Measurements from ENCODE around the gene EZR.
A peak's percentile ranks its signal among the peaks of the same experiment; 100 is the strongest.

Gene EZR

GRCh38 chr6:158816329-158816728, 2.8 kb downstream of the EZR start:
- H3K27ac ChIP-seq: peak overlapping the region; percentile 95
- no peaks in the 10 kb centered on the region for H3K27me3 ChIP-seq (ENCODE audit: control insufficient read depth, insufficient read depth, low read length)
- H3K9ac ChIP-seq: peak overlapping the region; percentile 4
- peaks cover 36% of the 10 kb centered on the region for H3K4me1 ChIP-seq
- no peak overlapping the region for H2AFZ ChIP-seq
- peak overlapping the region; percentile 89 for H3K4me2 ChIP-seq (ENCODE audit: low read length)
- H3K4me3 ChIP-seq (ENCODE audit: low read depth, low read length): peak overlapping the region; percentile 95
- peaks cover 3% of the 10 kb centered on the region for H3K36me3 ChIP-seq (ENCODE audit: control insufficient read depth, insufficient read depth, low read length)
- TF ChIP-seq, protein P1, sequence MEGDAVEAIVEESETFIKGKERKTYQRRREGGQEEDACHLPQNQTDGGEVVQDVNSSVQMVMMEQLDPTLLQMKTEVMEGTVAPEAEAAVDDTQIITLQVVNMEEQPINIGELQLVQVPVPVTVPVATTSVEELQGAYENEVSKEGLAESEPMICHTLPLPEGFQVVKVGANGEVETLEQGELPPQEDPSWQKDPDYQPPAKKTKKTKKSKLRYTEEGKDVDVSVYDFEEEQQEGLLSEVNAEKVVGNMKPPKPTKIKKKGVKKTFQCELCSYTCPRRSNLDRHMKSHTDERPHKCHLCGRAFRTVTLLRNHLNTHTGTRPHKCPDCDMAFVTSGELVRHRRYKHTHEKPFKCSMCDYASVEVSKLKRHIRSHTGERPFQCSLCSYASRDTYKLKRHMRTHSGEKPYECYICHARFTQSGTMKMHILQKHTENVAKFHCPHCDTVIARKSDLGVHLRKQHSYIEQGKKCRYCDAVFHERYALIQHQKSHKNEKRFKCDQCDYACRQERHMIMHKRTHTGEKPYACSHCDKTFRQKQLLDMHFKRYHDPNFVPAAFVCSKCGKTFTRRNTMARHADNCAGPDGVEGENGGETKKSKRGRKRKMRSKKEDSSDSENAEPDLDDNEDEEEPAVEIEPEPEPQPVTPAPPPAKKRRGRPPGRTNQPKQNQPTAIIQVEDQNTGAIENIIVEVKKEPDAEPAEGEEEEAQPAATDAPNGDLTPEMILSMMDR (IDR thresholded peaks at IDR 0.05): no peak
- no peaks in the 10 kb centered on the region for H3K9me3 ChIP-seq (ENCODE audit: control insufficient read depth, low read length)
- H3K79me2 ChIP-seq: peaks cover 60% of the 10 kb centered on the region

GRCh38 chr6:158815907-158816306, 3.3 kb downstream of the EZR start:
- TF ChIP-seq, protein P1 (IDR thresholded peaks at IDR 0.05): no peak
- H3K27ac ChIP-seq: peak overlapping the region; percentile 95
- peaks cover 61% of the 10 kb centered on the region for H3K79me2 ChIP-seq
- H3K9me3 ChIP-seq (ENCODE audit: control insufficient read depth, low read length): no peaks in the 10 kb centered on the region
- peak overlapping the region; percentile 95 for H3K4me3 ChIP-seq (ENCODE audit: low read depth, low read length)
- H2AFZ ChIP-seq: no peak overlapping the region
- H3K4me1 ChIP-seq: peaks cover 39% of the 10 kb centered on the region
- H3K27me3 ChIP-seq (ENCODE audit: control insufficient read depth, insufficient read depth, low read length): no peaks in the 10 kb centered on the region
- H3K4me2 ChIP-seq (ENCODE audit: low read length): peak overlapping the region; percentile 89
- peaks cover 3% of the 10 kb centered on the region for H3K36me3 ChIP-seq (ENCODE audit: control insufficient read depth, insufficient read depth, low read length)
- H3K9ac ChIP-seq: peak overlapping the region; percentile 4

DNA sequence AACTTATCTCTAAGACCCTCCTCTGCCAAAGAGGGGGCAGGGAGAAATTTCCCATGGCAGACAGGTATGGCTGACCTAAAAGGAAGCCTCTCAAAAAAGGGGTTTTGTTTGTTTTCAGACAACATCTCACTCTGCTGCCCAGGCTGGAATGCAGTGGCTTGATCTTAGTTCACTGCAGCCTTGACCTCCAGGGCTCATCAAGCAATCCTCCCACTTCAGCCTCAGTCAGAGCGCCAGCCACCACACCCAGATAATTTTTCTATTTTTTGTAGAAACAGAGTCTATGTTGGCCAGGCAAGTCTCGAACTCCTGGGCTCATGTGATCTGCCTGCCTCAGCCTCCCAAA, 3.8 kb downstream of the EZR start:
- Histone ChIP-seq H3K27me3 (ENCODE audit: control insufficient read depth, insufficient read depth, low read length) (no peaks in the 10 kb centered on the region), H3K36me3 (ENCODE audit: control insufficient read depth, insufficient read depth, low read length) (peaks cover 3% of the 10 kb centered on the region), H3K9me3 (ENCODE audit: control insufficient read depth, low read length) (no peaks in the 10 kb centered on the region), H3K4me2 (ENCODE audit: low read length) (peak overlapping the region; percentile 89), H2AFZ (no peak overlapping the region), H3K79me2 (peaks cover 67% of the 10 kb centered on the region), H3K27ac (peak overlapping the region; percentile 95), H3K4me1 (peaks cover 44% of the 10 kb centered on the region), H3K9ac (peak overlapping the region; percentile 23), H3K4me3 (ENCODE audit: low read depth, low read length) (peak overlapping the region; percentile 95)
- TF ChIP-seq, protein P1 (IDR thresholded peaks at IDR 0.05): no peak

DNA sequence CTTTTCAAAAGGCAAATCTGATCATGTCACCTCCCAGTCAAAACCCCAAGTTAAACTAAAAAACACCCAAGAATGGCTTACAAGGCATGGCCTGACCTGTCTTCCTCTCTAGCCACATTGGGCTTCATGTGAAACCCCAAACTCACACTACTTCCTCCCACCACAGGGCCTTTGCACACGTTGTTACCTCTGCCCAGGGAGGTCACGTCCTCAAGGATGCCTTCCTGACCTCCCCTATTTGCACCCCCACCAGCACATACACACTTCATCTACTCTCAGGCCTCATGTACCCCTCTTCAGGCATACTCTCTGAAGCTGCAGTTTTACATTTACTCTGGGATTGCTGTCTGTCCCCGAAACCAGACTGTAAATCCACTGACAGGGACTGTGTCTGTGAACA, 6.1 kb downstream of the EZR start:
- Histone ChIP-seq H2AFZ (no peak overlapping the region), H3K79me2 (peaks cover 87% of the 10 kb centered on the region), H3K27ac (peak overlapping the region; percentile 95), H3K36me3 (ENCODE audit: control insufficient read depth, insufficient read depth, low read length) (peaks cover 3% of the 10 kb centered on the region), H3K4me2 (ENCODE audit: low read length) (peak overlapping the region; percentile 89), H3K9ac (peak overlapping the region; percentile 9), H3K4me3 (ENCODE audit: low read depth, low read length) (peak overlapping the region; percentile 95), H3K9me3 (ENCODE audit: control insufficient read depth, low read length) (no peaks in the 10 kb centered on the region), H3K4me1 (peaks cover 61% of the 10 kb centered on the region), H3K27me3 (ENCODE audit: control insufficient read depth, insufficient read depth, low read length) (no peaks in the 10 kb centered on the region)
- TF ChIP-seq, protein P1 (IDR thresholded peaks at IDR 0.05): no peak

DNA sequence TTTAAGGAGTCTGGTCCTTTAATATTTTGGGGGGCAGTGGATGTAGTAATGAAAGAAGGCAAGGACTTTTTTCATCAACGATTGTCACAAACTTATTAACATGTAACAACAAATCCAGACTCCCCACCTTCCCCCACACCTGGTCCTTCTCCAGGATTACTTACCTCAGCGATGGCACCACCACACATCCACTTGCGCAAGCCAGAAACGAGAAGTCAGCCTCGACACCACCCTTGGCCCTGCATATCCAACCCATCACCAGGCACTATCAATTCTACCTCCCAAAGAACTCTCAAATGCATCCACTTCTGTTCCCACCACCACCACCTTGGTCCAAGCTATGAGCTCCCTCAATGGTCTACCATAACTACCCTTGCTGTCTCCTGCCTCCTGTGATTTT, 6.6 kb downstream of the EZR start:
- H3K36me3 ChIP-seq (ENCODE audit: control insufficient read depth, insufficient read depth, low read length): peaks cover under 1% of the 10 kb centered on the region
- TF ChIP-seq, protein P1 (IDR thresholded peaks at IDR 0.05): no peak
- H3K79me2 ChIP-seq: peaks cover 89% of the 10 kb centered on the region
- H2AFZ ChIP-seq: no peak overlapping the region
- peaks cover 65% of the 10 kb centered on the region for H3K4me1 ChIP-seq
- no peaks in the 10 kb centered on the region for H3K27me3 ChIP-seq (ENCODE audit: control insufficient read depth, insufficient read depth, low read length)
- H3K9me3 ChIP-seq (ENCODE audit: control insufficient read depth, low read length): no peaks in the 10 kb centered on the region
- peak overlapping the region; percentile 9 for H3K9ac ChIP-seq
- H3K4me3 ChIP-seq (ENCODE audit: low read depth, low read length): peak overlapping the region; percentile 95
- H3K4me2 ChIP-seq (ENCODE audit: low read length): peak overlapping the region; percentile 89
- peak overlapping the region; percentile 95 for H3K27ac ChIP-seq
